ENCODE results near the gene CALML5. TPM values are rescaled to one million over a fixed set of nuclear protein-coding genes. Genes with fewer than 3 reads are reported as not detected.
A peak's percentile ranks its signal among the peaks of the same experiment; 100 is the strongest.

Gene CALML5
- total RNA-seq, 1 donor from 2014 or later: not detected

DNA sequence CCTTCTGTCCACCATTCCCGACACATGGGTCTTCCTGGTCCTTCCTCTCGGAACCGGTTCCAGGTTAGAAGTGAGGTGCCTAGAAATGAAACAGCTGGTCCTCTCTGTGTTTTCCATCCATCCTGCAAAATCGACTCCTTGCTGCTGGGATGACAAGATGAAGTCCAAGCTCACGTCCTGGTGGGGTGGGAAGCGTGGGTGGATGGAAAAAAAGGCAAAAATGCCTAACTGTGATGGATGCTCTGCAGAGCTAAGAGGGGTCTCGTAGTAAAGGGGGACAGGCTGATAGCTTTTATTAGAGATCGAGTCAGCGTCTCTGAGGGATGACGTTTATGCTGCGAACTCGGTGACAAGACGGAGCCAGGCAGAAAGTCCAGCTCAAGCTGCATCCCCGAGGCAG, 14.1 kb downstream of the CALML5 start:
- H3K36me3 Mint-ChIP-seq (ENCODE audit: low read depth, unreplicated experiment): no peaks in the 10 kb centered on the region
- no peak overlapping the region for H3K4me3 Mint-ChIP-seq (ENCODE audit: unreplicated experiment)
- peaks cover 9% of the 10 kb centered on the region for H3K27me3 Mint-ChIP-seq (ENCODE audit: unreplicated experiment)
- TF ChIP-seq, protein P1, sequence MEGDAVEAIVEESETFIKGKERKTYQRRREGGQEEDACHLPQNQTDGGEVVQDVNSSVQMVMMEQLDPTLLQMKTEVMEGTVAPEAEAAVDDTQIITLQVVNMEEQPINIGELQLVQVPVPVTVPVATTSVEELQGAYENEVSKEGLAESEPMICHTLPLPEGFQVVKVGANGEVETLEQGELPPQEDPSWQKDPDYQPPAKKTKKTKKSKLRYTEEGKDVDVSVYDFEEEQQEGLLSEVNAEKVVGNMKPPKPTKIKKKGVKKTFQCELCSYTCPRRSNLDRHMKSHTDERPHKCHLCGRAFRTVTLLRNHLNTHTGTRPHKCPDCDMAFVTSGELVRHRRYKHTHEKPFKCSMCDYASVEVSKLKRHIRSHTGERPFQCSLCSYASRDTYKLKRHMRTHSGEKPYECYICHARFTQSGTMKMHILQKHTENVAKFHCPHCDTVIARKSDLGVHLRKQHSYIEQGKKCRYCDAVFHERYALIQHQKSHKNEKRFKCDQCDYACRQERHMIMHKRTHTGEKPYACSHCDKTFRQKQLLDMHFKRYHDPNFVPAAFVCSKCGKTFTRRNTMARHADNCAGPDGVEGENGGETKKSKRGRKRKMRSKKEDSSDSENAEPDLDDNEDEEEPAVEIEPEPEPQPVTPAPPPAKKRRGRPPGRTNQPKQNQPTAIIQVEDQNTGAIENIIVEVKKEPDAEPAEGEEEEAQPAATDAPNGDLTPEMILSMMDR (IDR thresholded peaks at IDR 0.05; ENCODE audit: unreplicated experiment): no peak
- H3K27ac Mint-ChIP-seq (ENCODE audit: unreplicated experiment): no peak overlapping the region
- H3K4me1 Mint-ChIP-seq (ENCODE audit: unreplicated experiment): peaks cover 20% of the 10 kb centered on the region
- no peak for DNase-seq (ENCODE audit: low spot score)
- H3K9me3 Mint-ChIP-seq (ENCODE audit: unreplicated experiment): no peaks in the 10 kb centered on the region

DNA sequence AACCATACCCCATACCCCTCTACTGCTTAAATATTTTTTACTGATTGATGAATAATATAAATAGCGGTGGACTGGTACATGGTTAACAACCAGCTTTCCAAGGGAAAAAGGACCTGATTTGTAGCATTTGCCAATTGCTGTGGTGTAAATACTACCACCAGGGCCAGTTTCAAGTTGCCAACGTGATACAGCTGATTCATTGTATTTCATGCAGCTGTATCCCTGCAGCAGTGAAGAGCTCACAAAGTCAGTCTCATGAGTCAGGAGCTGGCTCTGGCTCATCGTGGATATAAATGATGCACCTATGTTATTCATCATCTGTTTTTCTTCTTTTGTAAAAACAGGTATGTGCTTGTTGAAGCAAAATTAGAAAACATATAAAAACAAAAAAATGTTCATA, 15.2 kb downstream of the CALML5 start:
- TF ChIP-seq, protein P1 (IDR thresholded peaks at IDR 0.05; ENCODE audit: unreplicated experiment): no peak
- H3K4me1 Mint-ChIP-seq (ENCODE audit: unreplicated experiment): peaks cover 29% of the 10 kb centered on the region
- H3K36me3 Mint-ChIP-seq (ENCODE audit: low read depth, unreplicated experiment): peaks cover 4% of the 10 kb centered on the region
- no peak overlapping the region for H3K27ac Mint-ChIP-seq (ENCODE audit: unreplicated experiment)
- peaks cover 10% of the 10 kb centered on the region for H3K27me3 Mint-ChIP-seq (ENCODE audit: unreplicated experiment)
- DNase-seq (ENCODE audit: low spot score): no peak
- H3K4me3 Mint-ChIP-seq (ENCODE audit: unreplicated experiment): no peak overlapping the region
- H3K9me3 Mint-ChIP-seq (ENCODE audit: unreplicated experiment): no peaks in the 10 kb centered on the region

DNA sequence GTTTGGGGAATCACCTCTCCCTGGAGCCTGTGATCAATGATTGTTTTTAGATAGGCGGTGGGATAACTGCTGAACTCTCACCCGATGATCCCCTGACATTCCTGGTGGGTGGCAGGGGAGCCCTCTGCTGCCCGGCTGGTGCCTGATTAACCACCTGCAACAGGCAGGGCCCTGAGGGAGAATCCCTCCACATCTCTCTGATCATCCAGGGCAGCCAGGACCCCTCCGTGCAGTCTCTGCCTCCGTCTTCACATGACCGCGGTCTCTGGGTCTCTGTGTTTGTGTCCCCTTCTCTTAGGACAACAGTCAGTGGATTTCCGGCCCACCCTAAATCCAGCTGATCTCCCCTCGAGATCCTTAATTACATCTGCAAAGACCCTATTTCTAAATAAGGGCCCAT, 17.4 kb downstream of the CALML5 start:
- Mint-ChIP-seq H3K27me3 (ENCODE audit: unreplicated experiment) (peaks cover 6% of the 10 kb centered on the region), H3K4me3 (ENCODE audit: unreplicated experiment) (no peak overlapping the region), H3K4me1 (ENCODE audit: unreplicated experiment) (peaks cover 32% of the 10 kb centered on the region), H3K27ac (ENCODE audit: unreplicated experiment) (no peak overlapping the region), H3K36me3 (ENCODE audit: low read depth, unreplicated experiment) (peaks cover 7% of the 10 kb centered on the region), H3K9me3 (ENCODE audit: unreplicated experiment) (no peaks in the 10 kb centered on the region)
- no peak for DNase-seq (ENCODE audit: low spot score)
- TF ChIP-seq, protein P1 (IDR thresholded peaks at IDR 0.05; ENCODE audit: unreplicated experiment): no peak

DNA sequence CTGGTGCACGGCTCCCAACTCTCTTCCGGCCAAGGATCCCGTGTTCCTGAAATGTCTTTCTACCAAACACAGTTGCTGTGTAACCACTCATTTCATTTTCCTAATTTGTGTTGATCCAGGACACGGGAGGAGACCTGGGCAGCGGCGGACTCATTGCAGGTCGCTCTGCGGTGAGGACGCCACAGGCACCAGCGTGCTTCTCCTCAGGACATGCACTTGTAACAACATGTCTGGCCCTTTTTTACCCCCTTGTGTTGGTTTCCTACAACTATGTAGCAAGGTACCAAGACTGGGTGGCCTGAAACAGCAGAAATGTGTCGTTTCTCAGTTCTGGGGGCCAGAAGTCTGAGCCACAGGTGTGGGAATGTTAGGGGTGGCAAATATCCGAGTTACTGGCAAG, 18.2 kb downstream of the CALML5 start:
- TF ChIP-seq, protein P1 (IDR thresholded peaks at IDR 0.05; ENCODE audit: unreplicated experiment): no peak
- DNase-seq (ENCODE audit: low spot score): no peak
- Mint-ChIP-seq H3K36me3 (ENCODE audit: low read depth, unreplicated experiment) (peaks cover 7% of the 10 kb centered on the region), H3K4me3 (ENCODE audit: unreplicated experiment) (peak overlapping the region; percentile 28), H3K27ac (ENCODE audit: unreplicated experiment) (no peak overlapping the region), H3K27me3 (ENCODE audit: unreplicated experiment) (peaks cover 5% of the 10 kb centered on the region), H3K4me1 (ENCODE audit: unreplicated experiment) (peaks cover 31% of the 10 kb centered on the region), H3K9me3 (ENCODE audit: unreplicated experiment) (no peaks in the 10 kb centered on the region)

DNA sequence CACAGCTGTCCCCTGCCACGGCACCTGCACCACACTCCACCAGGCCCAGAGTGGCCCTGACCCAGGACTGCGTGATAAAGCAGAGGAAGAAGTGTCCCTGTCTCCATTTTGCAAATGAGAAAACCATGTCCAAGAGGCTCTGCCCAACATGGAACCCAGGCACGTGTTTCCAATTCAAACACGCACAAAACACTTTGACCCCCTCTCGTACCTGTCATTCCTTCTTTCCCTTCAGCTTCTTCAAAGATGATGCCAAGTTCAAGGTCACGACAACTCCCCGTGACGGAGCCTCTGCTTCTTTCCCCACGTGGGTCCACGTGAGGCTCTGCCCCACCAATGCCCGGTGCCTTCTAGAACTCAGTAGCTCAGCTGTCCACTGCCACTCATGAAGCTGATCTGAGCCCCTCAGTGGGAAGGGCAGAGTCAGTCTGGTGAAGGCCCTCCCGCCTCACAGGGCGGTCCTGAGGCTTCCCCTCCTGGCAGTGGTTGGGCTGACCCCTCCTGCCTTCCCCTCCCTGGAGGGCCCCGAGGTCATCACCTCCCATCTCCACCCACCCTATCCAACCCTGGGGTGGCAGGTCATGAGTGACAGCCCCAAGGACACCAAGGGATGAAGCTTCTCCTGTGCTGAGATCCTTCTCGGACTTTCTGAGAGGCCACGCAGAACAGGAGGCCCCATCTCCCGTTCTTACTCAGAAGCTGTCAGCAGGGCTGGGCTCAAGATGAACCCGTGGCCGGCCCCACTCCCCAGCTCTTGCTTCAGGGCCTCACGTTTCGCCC, 19.0 kb downstream of the CALML5 start:
- TF ChIP-seq, protein P1 (IDR thresholded peaks at IDR 0.05; ENCODE audit: unreplicated experiment): no peak
- no peaks in the 10 kb centered on the region for H3K9me3 Mint-ChIP-seq (ENCODE audit: unreplicated experiment)
- no peak for DNase-seq (ENCODE audit: low spot score)

More for the DNA sequence above, 19.0 kb downstream of the CALML5 start:
- H3K36me3 Mint-ChIP-seq (ENCODE audit: low read depth, unreplicated experiment): peaks cover 7% of the 10 kb centered on the region
- peaks cover 28% of the 10 kb centered on the region for H3K4me1 Mint-ChIP-seq (ENCODE audit: unreplicated experiment)
- H3K4me3 Mint-ChIP-seq (ENCODE audit: unreplicated experiment): no peak overlapping the region
- H3K27ac Mint-ChIP-seq (ENCODE audit: unreplicated experiment): peak overlapping the region; percentile 18
- H3K27me3 Mint-ChIP-seq (ENCODE audit: unreplicated experiment): peaks cover 2% of the 10 kb centered on the region
